ENCODE results near the gene MIEF2.

- TF ChIP-seq CTCF (IDR thresholded peaks at IDR 0.05) = no peak
- no peak for TF ChIP-seq POLR2A (IDR thresholded peaks at IDR 0.05)
Observed at GRCh38 chr17:18315961-18316360, 55.5 kb downstream of the MIEF2 start.
